ENCODE data around the gene KIAA1958.

- no peak for TF ChIP-seq CTCF (IDR thresholded peaks at IDR 0.05)
- TF ChIP-seq POLR2A (IDR thresholded peaks at IDR 0.05): no peak
Observed at GRCh38 chr9:112562235-112562958, 75.8 kb downstream of the KIAA1958 start.
